Glomerular visceral epithelial cell (primary cell): ENCODE results near the gene OTULINL.

Experiments used
- DNase-seq: peaks from one replicate; pipeline ENCODE4 v3.0.0-alpha.2; 2016; ENCODE audit errors: extremely low spot score

Gene OTULINL

GRCh38 chr5:14600846-14601245 lies 19.3 kb downstream of the OTULINL start:
- DNase-seq = no peak

GRCh38 chr5:14603141-14603540 lies 21.5 kb downstream of the OTULINL start:
- DNase-seq = no peak

DNA sequence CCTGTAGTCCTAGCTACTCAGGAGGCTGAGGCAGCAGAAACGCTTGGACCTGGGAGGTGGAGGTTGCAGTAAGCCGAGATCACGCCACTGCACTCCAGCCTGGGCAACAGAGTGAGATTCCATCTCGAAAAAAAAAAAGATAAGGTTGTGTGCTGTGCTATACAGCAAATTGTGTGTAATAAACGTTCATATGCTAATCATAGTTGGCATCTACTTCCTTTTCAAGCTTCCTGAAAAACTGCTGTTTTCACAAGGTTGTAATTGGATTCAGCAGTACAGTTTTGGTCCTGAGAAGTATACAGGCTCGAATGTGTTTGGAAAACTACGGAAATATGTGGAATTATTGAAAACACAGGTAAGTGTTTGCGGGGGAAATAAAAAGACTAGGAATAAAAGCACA lies 25.5 kb downstream of the OTULINL start:
- no peak for DNase-seq

DNA sequence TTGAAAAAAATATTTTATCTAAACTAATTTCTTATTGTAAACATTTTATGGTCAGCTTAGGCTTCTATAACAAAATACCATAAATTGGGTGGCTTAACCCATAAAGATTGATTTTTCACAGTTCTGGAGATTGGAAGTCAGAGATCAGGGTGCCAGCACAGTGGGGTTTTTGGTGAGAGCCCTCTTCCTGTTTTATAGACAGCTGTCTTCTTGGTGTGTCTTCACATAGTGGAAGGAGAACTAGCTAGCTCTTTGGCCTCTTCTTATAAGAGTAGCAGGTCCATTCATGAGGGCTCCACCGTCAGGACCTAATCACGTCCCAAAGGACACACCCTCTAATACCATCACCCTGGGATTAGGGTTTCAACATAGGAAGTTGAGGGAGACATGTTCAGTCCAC lies 26.6 kb downstream of the OTULINL start:
- no peak for DNase-seq

GRCh38 chr5:14611737-14612136 lies 30.1 kb downstream of the OTULINL start:
- no peak for DNase-seq

DNA sequence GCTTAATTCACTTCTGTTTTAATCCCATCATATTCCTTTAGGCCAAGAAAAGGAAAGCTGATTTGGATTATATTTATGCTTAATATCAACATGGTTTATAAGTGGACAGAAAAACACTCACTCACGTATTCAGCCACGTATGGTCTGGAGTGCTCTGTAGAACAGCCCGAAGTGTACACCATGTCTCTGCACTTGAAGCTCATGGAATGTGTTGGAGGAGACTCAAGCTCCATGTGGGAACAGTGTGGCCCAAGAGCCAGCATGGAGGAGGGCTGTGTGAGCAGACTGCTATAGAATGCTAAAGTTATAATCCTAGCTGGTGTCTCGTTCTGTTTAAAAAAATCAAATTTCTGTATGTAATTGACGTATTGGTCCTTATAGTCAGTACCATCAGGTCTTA lies 32.9 kb downstream of the OTULINL start:
- DNase-seq = no peak

- DNase-seq = no peak
Measured at GRCh38 chr5:14615365-14615764, 33.8 kb downstream of the OTULINL start.

GRCh38 chr5:14617441-14617840 lies 35.8 kb downstream of the OTULINL start:
- DNase-seq = no peak

DNA sequence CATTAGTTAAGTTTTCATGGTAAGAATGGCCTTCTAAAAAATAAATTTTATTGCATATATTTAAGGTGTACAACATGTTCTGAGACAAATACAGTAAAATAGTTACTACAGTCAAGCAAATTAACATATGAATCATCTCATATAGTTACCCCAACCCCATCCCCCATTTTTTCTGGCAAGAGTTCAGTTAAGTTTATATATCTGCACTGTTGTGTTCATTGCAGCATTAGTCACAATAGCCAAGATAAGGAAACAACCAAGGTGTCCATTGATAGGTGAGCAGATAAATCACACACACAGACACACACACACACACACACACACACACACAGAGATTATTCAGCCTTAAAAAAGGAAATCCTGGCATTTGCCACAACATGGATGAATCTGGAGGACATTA lies 45.7 kb downstream of the OTULINL start:
- DNase-seq = no peak

GRCh38 chr5:14628346-14628745 lies 46.8 kb downstream of the OTULINL start:
- peak; percentile 62 for DNase-seq

DNA sequence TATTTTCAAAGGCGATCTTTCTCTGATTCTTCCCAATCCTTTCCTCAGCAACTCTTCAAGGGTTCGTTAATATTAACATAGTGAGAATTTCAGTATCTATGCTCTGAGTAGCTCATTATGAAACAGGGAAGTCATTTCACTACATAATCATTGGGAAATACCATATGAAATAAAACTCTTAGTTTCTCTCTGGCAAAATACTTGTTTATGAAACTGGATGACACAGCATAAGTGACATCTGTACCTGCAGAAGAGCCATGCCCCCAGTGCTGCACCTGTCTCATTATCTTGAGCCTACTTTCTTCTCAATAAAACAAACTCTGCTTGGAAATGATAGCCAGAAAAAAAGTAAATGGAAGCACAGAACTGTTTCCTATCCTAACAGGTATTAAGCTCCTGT lies 49.1 kb downstream of the OTULINL start:
- no peak for DNase-seq

GRCh38 chr5:14635656-14636055 lies 54.1 kb downstream of the OTULINL start:
- no peak for DNase-seq

DNA sequence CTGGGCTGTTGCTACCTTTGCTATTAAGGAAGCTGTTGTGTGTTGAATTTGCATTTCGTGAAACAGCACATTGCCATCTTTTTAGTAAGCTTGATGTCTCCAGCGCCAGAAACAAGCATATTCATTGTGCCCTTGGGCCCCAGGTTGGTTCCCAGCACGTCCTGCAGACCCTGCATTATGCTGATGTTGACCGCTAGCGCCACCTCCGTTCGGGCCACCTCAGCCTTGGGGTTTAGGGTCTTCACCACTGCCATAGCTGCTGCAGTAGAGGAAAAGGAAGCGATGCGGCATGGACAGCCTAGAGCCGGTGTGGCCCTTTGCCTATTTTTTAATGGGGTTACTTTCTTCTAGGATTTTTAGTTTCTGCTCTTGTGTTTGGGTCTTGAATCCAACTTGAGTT lies 59.2 kb downstream of the OTULINL start:
- DNase-seq = no peak

- DNase-seq = no peak
Measured at GRCh38 chr5:14644623-14645237, 63.1 kb downstream of the OTULINL start.

- DNase-seq = no peak
Measured at GRCh38 chr5:14650052-14650451, 68.5 kb downstream of the OTULINL start.

GRCh38 chr5:14655146-14655741 lies 73.7 kb downstream of the OTULINL start:
- DNase-seq = no peak

DNA sequence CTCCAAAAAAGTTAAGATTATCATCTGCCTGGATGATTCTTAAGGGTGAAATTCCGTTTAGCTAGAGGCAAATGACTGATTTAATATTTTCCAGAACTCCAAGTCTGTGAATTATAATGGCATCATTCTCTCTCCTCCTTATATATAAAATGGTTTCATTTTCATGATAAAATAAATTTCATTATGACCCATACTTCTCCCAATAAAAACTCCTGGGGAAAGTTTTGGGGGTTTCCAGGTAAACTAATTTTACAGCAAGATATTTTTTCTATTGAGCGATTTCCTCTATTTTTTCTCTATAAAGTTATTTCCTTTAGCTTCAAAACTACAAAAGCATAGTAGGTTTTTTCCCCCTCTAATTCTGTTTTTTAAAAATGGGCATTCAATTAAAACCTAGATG lies 75.3 kb downstream of the OTULINL start:
- no peak for DNase-seq

- no peak for DNase-seq
Measured at GRCh38 chr5:14659821-14660607, 78.4 kb downstream of the OTULINL start.

GRCh38 chr5:14660833-14661232 lies 79.2 kb downstream of the OTULINL start:
- DNase-seq = no peak
